ENCODE measurements around the gene SLC6A3.

- TF ChIP-seq SUZ12 (IDR thresholded peaks at IDR 0.05; ENCODE audit: extremely low read depth, insufficient read depth, insufficient read length) (no peak), YY1 (IDR thresholded peaks at IDR 0.05; ENCODE audit: insufficient read depth, insufficient read length) (no peak), ZNF274 (IDR thresholded peaks at IDR 0.05; ENCODE audit: low read depth, low read length) (no peak)
Observed at GRCh38 chr5:1391691-1392090, 53.5 kb downstream of the SLC6A3 start.
